Raji (cell line): ENCODE data around the gene CAMKMT.

Experiments used
- POLR2A ChIP-seq: IDR thresholded peaks from 2 replicates; pipeline ENCODE4 v1.6.1; 2011; ENCODE audit warnings: low read depth, low read length, control low read depth; ENCODE audit not compliant: insufficient read depth

The CAMKMT gene

DNA sequence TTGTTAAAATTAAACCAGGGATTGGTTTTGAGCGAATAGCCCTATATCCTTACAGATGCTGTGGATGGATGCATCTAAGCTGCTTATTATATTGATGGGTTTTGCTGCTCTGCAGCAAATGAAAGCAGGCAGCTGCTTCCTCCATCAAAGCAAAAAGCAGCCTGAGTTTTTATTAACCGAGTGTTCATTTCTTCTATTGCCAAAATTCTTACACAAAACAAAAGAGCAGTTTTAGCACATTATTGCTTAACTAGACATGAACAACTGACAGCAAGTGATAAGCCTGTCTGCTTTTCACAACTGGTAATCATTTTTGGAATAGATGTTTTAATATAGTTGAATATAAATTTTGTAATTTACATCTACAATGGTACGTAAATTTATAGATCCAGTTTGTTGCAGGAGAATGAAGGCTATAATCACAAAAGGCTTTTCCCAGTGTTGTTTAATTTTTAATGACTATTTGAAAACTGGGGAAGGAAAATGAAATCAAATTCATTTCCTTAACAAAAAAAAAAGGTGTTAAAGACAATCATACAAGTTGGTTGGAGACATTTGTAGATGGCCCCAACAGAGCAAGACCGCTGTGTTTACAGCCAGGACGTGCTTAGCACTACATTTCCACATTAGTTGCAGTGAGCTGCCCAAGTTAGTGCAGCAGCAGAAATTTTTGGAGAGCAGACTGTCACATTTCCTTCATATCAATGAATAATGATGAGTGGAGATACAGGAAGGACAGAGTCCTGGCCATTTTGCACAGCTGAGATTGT lies 326.1 kb downstream of the CAMKMT start:
- no peak for TF ChIP-seq POLR2A

DNA sequence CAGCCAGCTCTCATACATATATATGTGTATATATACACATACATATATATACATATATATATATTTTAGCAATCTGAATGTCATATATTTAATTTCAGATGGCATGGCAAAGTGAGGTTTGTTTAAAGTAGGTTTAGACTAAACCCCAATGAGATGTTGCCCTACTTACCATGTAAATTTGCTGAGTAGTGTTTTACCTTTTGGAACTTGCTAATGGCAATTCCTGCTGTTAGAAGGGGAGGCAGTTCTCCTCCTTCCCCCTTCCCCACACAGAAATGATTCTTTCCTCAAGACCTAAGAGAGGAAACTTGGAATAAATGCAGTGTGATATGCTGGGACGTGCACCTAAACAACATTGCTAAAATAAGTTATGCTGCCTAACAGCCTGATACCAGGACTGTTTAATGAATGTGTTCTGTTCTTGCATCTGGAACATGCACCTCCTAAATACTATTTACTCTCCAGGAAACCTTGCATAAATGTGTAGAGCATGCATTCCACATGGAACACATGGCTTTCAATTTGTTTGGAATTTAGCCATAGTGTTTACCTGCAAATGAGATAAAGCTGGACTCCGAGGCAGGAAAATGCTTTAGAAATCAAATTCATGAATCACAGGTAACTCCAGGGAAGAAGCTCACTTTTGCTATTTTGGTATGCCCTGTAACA lies 326.8 kb downstream of the CAMKMT start:
- TF ChIP-seq POLR2A = no peak

DNA sequence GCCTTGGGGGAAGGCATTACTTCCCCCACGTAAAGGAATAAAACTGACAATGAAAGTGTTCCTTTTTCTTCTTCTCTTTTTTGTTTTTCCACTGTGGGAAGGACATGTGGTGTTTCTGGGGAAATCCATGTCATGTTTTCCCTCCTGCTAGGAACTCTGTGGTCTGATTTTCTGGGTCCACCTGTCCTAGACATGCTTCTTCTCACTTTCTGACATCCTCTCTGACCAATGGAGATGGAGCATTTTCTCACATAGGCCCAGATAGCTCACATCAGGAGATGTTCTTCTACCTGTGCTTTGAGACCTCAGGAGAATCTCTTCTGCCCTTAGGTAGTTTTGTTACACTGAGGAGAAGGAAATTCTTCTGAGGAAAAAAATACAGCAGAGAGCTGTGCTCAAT lies 327.8 kb downstream of the CAMKMT start:
- TF ChIP-seq POLR2A = no peak

DNA sequence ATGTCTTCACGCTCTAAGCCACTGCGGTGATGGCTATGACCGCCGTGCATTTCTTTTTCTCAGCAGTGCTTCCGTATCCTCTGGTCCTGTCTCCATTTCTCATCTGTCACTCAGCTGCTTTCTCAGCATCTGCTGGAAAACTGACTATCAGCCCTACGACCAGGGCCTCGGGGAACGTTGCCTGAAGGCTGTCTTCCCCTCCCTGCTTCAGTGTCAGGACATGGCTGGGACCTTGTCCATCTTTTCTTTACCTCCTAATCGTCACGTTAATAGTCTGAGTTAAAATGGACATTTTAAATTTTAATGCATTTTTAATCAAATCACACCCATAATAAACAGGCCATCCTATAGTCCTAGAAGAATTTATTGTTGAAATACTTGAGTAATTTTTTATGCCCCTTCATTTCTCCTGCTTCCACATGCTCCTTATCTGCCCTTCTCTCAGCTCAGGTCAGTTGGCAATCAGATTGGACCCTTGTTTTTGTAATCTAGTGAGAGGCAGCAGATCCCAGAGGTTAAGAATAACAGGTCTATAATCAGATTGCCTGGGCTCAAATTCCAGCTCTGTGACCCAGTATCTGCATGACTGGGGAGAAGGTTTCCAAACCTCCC lies 329.5 kb downstream of the CAMKMT start:
- TF ChIP-seq POLR2A = no peak

DNA sequence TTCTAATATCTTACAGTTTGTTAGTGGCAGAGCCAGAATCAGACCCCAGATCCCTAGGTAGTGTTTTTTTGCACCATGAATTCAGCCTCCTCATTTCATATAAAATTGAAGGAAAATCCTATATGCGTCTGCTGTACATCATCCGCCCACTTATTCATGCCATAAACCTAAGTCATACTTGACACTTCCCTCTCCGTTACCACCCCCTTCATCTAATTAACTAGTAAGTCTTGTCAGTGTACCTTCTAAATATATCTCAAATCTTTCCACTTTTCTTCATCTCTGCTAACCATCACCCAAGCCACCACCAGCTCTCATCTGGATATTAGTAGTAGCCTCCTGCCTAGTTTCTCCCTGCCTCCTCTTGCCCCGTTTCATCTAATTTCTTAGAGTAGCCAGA lies 331.1 kb downstream of the CAMKMT start:
- no peak for TF ChIP-seq POLR2A

DNA sequence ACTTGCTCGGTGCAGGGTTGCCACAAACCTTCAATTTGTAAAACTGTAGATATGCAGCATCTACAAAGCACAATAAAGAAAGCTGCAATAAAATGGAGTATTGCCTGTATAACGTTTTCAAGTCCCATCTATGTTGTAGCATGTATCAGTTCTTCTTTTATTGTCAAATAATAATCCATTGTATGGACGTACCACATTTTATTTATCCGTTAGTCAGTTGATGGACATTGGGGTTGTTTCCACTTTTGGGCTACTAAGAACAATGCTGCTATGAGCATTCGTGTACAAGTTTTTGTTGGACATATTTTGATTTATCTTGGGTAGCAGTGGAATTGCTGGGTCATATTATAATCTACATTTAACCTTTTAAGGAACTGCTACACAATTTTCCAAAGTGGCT lies 339.1 kb downstream of the CAMKMT start:
- TF ChIP-seq POLR2A = no peak

DNA sequence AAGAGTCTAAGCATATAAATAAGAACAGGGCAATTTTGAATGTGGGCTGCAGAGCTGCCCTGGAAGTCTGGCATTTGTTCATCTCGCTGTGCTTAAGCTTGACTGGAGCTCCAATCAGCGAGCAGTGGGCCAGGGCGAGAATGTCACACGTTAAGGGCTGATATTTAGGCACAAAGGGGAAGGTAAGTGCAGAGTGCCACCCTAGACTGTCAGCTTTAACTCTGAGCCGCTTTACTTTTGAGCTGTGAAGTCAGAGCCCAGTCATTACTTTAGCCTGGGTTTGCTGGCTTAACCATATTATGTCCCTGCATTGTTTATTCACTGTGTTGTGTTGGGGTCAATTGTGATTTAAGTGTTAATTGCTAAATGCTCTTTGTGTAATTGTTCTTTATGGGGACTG lies 343.6 kb downstream of the CAMKMT start:
- TF ChIP-seq POLR2A = no peak

DNA sequence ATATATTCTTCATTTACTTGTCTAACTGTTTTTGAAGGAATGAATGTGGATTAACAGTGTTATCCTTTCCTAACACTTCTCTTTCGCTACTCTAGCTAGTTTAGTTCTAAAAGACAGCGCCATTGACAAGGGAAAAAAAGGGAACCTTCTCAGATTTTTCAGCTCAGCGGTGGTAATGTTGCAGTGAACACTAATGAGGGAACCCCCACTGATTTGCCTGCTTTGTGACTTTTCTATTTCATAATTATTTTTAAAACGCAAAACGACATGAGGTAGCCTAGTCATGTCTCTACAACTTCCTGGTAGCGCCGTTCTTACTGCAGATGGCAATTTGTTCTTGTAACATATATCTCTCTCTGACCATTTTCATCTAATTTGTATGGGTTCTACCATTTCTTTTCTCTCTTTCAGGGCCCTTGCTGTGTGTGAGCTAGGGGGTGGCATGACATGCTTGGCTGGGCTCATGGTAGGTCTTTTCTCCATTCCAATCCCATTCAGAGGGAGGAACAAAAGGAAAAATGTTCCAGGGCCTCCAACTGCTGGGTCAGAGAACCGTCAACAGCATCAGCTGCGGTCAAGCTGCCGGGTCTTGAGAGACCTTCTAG lies 344.2 kb downstream of the CAMKMT start:
- no peak for TF ChIP-seq POLR2A

DNA sequence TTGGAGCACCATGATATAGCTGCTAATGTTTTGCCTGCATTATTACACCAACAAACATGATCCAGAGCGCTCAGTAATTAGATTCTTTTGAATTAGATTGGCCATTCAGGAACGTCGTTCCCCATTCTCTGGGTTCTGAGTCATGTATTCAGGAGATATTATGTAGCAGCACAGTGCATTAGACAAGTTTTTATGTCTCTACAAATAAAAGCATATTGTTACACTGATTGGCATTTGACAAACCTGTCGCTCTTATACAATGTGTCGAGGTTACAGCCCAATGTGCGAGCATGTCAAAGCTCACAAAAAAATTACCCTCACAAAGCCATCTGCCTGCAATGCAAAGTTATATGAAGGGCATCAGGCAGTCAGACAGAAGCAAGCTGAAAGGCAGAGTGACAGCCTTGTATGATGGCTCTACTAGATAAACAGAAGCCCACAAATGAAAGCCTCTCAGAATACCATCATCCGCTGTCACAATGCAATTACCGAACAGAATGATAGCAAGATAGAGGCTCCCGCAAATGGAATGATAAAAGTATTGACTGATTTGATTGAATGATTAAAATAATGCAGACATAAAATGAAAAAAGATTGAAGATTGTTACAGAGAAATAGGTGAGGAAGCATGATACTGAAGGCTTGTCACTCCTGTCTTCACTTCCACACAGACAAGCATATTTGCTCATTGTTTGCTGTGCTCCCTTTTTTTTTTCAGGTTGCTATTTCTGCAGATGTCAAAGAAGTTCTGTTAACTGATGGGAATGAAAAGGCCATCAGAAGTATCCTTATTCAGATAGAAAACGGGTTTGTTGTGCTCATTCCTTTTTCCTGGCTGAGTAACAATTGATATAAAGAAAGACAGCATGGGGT lies 345.2 kb downstream of the CAMKMT start:
- no peak for TF ChIP-seq POLR2A

DNA sequence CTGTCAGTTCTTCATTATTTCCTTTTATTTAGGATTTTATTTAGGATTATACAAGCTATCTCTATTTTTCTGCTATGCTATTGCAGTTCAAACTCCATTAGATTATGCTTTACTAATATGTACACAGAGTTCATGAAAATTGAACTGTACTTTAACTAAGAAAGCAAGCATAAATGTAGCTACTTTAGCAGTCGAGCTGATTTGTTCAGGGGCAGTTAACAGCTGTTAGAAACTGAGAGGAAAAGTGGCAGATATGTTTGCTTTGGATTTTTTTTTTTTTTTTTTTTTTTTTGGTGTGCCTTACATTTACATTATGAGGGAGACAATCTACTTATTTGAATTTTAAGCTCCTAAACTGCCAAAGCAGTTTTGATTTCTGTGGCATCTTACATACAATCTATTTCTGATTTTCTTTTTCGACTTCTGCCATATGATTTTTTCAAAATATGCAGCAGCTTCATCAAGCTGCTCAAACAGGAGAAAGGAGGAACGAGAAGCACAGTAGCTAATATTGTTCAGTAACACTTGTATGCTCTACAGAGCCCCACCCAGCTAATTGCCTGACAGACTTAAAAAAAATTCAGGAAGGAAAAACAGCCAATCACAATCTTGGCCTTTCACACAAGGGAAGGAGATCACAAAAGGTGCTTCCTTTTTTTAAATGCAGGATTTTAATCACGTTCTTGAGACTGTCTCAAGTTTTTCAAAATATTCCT lies 346.4 kb downstream of the CAMKMT start:
- no peak for TF ChIP-seq POLR2A

DNA sequence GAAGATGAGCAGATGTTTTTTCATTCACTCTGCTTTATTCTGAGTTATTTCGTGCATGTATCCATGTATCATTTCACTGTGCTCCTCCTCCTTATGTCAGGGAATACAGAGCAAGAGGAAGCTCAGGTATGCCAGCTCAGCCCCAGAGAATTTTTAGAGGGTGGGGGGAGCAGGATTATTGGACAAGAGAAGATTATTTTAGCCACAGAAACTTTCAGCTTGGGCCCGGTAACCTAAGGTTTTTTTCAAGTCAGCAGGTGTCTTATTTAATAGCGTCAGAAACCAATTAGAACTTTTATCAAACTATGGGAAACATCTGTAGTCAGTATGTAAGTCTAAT lies 346.9 kb downstream of the CAMKMT start:
- TF ChIP-seq POLR2A = no peak

DNA sequence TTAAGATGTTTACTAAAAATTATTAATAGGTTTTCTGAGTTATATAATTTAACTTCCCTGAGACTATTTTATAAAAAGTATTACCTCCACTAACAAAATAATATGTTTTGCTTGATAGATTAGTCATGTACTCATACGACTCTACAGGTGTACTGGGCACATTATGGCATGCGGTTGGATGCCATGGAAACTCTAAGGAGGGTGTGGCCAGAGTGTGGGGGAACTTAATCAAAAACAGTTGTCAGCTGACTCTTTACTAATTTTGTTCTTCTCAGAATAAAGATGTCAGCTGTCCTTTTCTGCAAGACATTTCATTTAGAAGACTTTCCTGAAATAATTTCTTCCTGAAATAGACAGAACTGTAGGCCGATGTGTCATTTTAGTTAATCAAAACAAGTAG lies 351.4 kb downstream of the CAMKMT start:
- TF ChIP-seq POLR2A = no peak

DNA sequence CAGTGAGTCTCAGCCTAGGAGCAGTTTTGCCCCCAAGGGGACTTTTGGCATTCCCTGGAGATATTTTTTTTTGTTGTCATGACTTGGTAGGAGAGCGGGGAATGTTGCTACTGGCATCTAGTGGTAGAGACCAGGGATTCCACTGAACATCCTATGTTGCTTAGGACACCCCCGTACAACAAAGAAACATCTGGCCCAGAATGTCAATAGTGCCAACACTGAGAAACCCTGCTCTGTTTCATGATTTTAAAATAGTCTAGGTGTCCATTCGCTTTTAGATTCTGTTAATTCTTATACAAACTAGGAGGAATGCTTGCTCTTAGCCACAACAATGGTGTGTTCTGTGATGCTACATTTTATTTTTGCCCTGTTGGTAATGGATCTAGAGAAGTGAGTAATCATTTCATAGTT lies 353.9 kb downstream of the CAMKMT start:
- TF ChIP-seq POLR2A = no peak

DNA sequence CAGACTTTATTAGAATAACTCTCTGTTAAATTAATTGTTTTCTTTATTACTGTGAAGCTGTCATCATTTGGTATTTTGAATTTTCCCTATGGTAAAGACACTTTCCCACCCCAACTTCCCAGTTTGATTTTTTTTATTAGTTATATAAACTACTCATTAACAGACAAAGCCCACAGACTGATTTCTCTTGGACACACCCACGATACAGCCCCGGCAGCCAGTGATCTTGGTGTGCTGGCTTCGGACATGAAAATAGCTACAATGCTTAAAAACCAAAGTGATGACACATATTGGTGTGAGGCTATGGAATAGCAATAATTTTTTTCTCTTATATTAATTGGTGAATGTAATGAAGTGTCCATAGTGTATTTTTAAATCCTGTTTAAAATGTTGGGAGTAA lies 354.4 kb downstream of the CAMKMT start:
- no peak for TF ChIP-seq POLR2A

DNA sequence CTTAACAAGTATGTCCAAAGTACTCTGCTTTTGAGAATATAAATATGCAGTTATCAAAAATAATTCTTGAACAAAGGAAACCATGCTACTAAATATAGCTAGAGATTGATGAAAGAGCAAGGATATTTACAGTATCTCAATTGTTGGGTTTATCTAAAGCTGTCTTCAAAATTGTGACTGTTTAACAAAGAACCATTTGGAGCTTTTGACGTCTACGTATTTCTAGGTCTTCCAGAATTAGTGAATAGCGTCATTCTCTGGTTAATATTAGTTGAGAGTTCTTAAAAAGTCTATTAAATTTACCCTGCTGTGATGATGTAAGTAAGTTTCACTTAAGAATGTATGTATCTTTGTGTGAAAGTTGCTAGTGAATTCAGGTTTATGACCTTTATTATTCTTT lies 356.7 kb downstream of the CAMKMT start:
- no peak for TF ChIP-seq POLR2A

DNA sequence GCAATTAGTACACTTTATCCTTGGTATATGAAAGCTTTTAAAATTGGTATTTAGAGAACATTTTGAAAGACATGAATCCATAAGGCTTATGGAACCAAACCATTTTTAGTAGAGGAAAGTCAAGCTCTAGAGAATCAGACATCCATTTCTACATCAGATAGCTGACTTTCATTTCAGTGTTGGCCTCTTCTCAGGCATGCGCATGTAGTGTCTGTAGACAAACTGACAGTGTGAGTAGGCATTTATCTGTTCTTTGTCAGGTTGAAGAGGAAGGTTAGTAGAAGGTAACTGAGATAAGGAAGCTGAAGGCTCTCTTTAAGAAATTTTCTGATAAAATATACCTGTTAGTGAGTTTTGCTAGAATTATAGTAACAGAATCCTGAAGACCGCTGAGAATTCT lies 357.8 kb downstream of the CAMKMT start:
- no peak for TF ChIP-seq POLR2A
